ENCODE results near the gene MINDY4.

The MINDY4 gene

GRCh38 chr7:30727061-30727945 lies 43.9 kb upstream of the MINDY4 start:
- CTCF ChIA-PET: interaction anchor here (0.9 to 1.1 kb wide), 2 partner anchors 11 to 13 kb away, joined by 3 to 5 read pairs; no protein-coding TSS in a partner anchor

GRCh38 chr7:30728591-30729100 lies 42.6 kb upstream of the MINDY4 start:
- H3K4me3 ChIP-seq (ENCODE audit: low read depth, low read length): no peak overlapping the region
- CTCF ChIA-PET: interaction anchor here (0.6 to 1.7 kb wide), 2 partner anchors 11 to 745 kb away, joined by 4 read pairs; no protein-coding TSS in a partner anchor
- no peaks in the 10 kb centered on the region for H3K36me3 ChIP-seq (ENCODE audit: control insufficient read depth in 2 of 2, insufficient read depth in 1 of 2, low read length in 2 of 2)
- H3K27ac ChIP-seq (ENCODE audit: extremely low read depth, low read depth, low read length): no peak overlapping the region
- TF ChIP-seq ZNF561 (tag by site-specific recombination; IDR thresholded peaks at IDR 0.05; ENCODE audit: borderline replicate concordance) (no peak), ZNF350 (tag by site-specific recombination; IDR thresholded peaks at IDR 0.05) (no peak), KLF7 (tag by site-specific recombination; IDR thresholded peaks at IDR 0.05; ENCODE audit: borderline replicate concordance) (no peak), ZNF747 (tag by site-specific recombination; IDR thresholded peaks at IDR 0.05) (no peak), HOXD13 (CRISPR knock-in tag; IDR thresholded peaks at IDR 0.05; ENCODE audit: borderline replicate concordance) (no peak), ZNF280D (tag by site-specific recombination; IDR thresholded peaks at IDR 0.05) (no peak), ZEB2 (tag by site-specific recombination; IDR thresholded peaks at IDR 0.05) (no peak), ZNF660 (tag by site-specific recombination; IDR thresholded peaks at IDR 0.05) (no peak)
- no peaks in the 10 kb centered on the region for H3K4me1 ChIP-seq (ENCODE audit: control insufficient read depth, insufficient read depth, low read length)
- no peaks in the 10 kb centered on the region for H3K9me3 ChIP-seq (ENCODE audit: control insufficient read depth, insufficient read depth, low read depth, low read length)
- POLR2A ChIA-PET: no interaction called here

More at GRCh38 chr7:30727061-30727945, 43.9 kb upstream of the MINDY4 start:
- H3K4me1 ChIP-seq (ENCODE audit: control insufficient read depth, insufficient read depth, low read length): no peaks in the 10 kb centered on the region
- TF ChIP-seq ZNF518A (tag by site-specific recombination; conservative IDR thresholded peaks at IDR 0.05; ENCODE audit: low read depth) (no peak), ZNF24 (tag by site-specific recombination; IDR thresholded peaks at IDR 0.05) (no peak), ZNF670 (tag by site-specific recombination; IDR thresholded peaks at IDR 0.05; ENCODE audit: low read depth) (no peak), ZNF677 (tag by site-specific recombination; IDR thresholded peaks at IDR 0.05) (no peak), ZNF16 (tag by site-specific recombination; IDR thresholded peaks at IDR 0.05; ENCODE audit: low read depth) (peak; percentile 49)
- H3K9me3 ChIP-seq (ENCODE audit: control insufficient read depth, insufficient read depth, low read depth, low read length): no peaks in the 10 kb centered on the region
- H3K36me3 ChIP-seq (ENCODE audit: control insufficient read depth in 2 of 2, insufficient read depth in 1 of 2, low read length in 2 of 2): no peaks in the 10 kb centered on the region
- POLR2A ChIA-PET: no interaction called here
- H3K27ac ChIP-seq (ENCODE audit: extremely low read depth, low read depth, low read length): no peak overlapping the region
- no peak overlapping the region for H3K4me3 ChIP-seq (ENCODE audit: low read depth, low read length)
